ENCODE results near the gene SOCS3. TPM values are rescaled to one million over a fixed set of nuclear protein-coding genes. Genes with fewer than 3 reads are reported as not detected.
A peak's percentile ranks its signal among the peaks of the same experiment; 100 is the strongest.

The SOCS3 gene
- total and polyA plus RNA-seq, 2 experiments from 2014 or later: 33.3 to 59.0 TPM

DNA sequence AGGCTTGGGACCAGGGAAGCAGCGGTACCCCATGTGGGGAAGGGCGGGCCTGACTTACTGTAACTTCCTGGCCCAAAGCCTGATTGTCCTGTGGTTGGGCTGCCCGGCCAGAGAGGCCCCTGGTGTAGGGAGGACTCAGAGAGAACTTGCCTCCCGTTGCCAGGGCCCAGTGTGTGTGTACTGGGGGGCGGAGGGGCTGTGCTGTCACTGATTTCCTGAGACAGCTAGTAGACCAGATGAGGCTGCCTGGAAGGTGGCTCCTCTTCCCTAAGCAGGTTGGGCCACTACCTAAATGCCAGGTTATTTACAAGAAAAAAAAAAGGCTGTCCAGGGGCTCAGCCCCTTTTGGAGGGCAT, 16.7 kb downstream of the SOCS3 start:
- Histone ChIP-seq H3K27me3 (no peaks in the 10 kb centered on the region), H3K36me3 (no peaks in the 10 kb centered on the region), H3K9me3 (ENCODE audit: low read depth) (no peaks in the 10 kb centered on the region), H3K27ac (no peak overlapping the region), H3K4me1 (ENCODE audit: low read depth) (peaks cover 11% of the 10 kb centered on the region), H3K4me3 (no peak overlapping the region)
- TF ChIP-seq, protein P1, sequence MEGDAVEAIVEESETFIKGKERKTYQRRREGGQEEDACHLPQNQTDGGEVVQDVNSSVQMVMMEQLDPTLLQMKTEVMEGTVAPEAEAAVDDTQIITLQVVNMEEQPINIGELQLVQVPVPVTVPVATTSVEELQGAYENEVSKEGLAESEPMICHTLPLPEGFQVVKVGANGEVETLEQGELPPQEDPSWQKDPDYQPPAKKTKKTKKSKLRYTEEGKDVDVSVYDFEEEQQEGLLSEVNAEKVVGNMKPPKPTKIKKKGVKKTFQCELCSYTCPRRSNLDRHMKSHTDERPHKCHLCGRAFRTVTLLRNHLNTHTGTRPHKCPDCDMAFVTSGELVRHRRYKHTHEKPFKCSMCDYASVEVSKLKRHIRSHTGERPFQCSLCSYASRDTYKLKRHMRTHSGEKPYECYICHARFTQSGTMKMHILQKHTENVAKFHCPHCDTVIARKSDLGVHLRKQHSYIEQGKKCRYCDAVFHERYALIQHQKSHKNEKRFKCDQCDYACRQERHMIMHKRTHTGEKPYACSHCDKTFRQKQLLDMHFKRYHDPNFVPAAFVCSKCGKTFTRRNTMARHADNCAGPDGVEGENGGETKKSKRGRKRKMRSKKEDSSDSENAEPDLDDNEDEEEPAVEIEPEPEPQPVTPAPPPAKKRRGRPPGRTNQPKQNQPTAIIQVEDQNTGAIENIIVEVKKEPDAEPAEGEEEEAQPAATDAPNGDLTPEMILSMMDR (IDR thresholded peaks at IDR 0.05; ENCODE audit: low read depth, low read length): no peak
- DNase-seq (ENCODE audit: low read depth in 1 of 2, low spot score in 1 of 2): peak in 1 of 2 donors; percentile 93

DNA sequence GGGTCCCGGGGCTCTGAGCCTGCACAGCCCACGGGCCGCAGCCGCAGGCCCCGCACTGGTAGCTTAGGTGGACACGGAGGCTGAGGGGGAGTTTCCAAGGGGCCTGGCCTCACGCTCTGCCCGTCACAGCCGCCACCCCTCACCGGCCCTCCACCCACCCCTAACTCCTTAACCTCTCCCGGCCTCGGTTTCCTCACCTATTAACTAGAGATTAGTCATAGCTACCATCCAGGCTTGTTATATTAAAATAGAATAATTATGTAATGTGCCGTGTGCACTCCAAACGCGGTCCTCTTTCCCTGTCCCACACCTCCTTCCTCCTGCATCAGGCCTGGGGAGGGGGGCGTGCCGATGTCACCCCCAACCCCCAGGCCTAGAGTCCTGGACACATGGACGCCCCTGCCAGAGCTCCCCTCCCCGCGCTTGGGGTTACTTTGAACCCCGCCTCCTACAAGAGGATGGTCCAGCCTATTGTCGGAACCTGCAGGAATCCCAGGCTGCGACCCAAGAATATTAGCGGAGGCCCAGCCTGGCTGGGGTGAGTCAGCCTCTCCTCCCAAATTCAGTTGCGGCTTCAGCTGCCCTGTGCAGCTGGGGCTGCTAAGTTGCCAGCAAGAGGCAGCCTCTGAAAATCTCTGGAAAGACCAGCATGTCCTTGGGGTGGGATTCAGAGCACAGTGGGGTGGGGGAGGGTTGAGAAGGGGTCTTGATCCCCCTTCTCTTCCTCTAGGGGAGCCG, 17.3 kb downstream of the SOCS3 start:
- H3K27me3 ChIP-seq: no peaks in the 10 kb centered on the region
- peaks cover 11% of the 10 kb centered on the region for H3K4me1 ChIP-seq (ENCODE audit: low read depth)

DNA sequence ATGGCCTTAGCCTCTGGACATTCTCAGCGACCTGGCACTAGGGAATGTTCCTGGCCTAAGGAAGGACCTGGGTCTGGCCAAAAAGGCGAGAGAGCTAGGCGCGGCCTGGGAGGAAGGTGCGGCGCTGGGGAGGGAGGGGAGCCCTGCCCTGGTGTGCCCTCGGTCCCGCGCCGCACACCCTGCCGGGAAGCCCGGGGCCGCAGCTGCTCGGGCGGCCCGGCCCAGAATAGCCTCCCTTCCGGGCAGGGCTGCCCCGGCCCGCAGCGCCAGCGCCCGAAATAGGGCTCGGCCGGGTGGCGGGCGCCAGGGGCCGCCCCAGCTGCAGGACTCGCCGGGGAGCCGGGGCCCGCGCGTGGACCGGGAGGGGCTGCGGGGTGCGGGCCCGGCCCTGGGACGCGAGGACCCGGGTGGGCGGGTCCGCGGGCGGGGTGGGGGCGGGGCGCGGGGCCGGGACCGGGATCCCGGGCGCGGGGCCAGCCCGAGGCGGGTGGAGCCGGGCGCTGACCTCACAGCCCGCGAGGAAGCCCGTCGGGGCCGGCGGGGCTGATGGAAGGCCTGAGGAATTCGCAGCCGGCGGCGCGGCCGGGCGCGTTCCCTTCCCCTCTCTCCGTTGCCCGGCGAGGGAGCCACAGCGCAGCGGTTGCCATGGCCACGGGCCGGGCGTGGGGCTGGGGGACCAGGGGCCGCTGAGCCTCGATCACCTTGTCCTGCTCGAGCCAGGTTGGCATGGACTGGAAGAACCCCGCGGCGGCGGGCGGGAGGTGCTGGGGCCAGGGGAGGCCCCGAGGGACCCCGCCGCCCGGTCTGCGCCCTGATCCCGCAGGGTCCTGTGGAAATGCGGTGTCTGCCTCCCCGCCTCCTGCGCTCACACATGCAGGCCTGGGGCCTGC, 18.1 kb downstream of the SOCS3 start:
- DNase-seq (ENCODE audit: low read depth in 1 of 2, low spot score in 1 of 2): peak; percentile 78 to 89
- Histone ChIP-seq H3K27ac (no peak overlapping the region), H3K4me3 (peak overlapping the region; percentile 6), H3K36me3 (no peaks in the 10 kb centered on the region), H3K27me3 (no peaks in the 10 kb centered on the region), H3K9me3 (ENCODE audit: low read depth) (no peaks in the 10 kb centered on the region), H3K4me1 (ENCODE audit: low read depth) (peaks cover 11% of the 10 kb centered on the region)
- TF ChIP-seq, protein P1 (IDR thresholded peaks at IDR 0.05; ENCODE audit: low read depth, low read length): no peak

More for the DNA sequence above, 17.3 kb downstream of the SOCS3 start:
- peak in 1 of 2 donors; percentile 92 for DNase-seq (ENCODE audit: low read depth in 1 of 2, low spot score in 1 of 2)
- H3K27ac ChIP-seq: no peak overlapping the region
- no peaks in the 10 kb centered on the region for H3K9me3 ChIP-seq (ENCODE audit: low read depth)
- H3K4me3 ChIP-seq: no peak overlapping the region
- H3K36me3 ChIP-seq: no peaks in the 10 kb centered on the region
- TF ChIP-seq, protein P1 (IDR thresholded peaks at IDR 0.05; ENCODE audit: low read depth, low read length): no peak

DNA sequence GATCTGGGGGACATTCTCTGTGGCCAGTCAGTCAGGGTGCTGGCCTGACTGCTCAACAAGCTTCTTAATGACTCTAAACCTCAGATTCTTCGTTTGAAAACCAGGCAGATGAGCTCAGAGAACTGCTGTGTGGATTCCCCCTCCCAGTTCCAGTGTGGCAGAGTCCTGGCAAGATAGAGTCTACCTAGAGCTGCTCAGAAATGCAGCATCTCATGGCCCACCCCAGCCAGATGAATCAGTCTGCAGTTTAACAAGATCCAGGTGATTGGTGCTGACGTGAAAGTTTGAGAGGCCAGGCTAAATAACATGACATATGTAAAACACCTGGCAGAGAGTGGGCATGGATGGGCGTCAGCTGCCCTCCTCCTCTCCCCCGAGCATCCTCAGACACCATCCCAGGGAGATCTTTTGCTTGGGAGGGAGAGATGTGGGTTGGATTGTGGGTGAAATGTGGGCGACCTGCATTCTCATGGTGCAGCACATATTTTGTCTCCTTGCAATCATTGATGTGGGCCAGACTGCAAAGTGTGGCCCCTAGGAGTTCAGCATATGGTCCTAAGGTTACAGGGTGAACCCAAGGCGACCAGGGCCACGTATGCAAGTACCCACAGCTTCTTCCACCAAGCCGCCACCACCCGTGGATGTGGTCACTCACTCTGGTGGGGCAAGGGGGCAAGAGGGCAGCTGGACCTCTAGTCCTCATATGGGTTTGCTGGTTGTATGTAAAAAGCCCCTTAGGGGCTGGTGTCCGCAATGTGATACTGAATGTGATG, 19.5 kb downstream of the SOCS3 start:
- TF ChIP-seq, protein P1 (IDR thresholded peaks at IDR 0.05; ENCODE audit: low read depth, low read length): no peak
- Histone ChIP-seq H3K9me3 (ENCODE audit: low read depth) (no peaks in the 10 kb centered on the region), H3K4me3 (no peak overlapping the region), H3K4me1 (ENCODE audit: low read depth) (peaks cover 11% of the 10 kb centered on the region), H3K27ac (no peak overlapping the region), H3K36me3 (no peaks in the 10 kb centered on the region), H3K27me3 (no peaks in the 10 kb centered on the region)
- DNase-seq (ENCODE audit: low read depth in 1 of 2, low spot score in 1 of 2): no peak

DNA sequence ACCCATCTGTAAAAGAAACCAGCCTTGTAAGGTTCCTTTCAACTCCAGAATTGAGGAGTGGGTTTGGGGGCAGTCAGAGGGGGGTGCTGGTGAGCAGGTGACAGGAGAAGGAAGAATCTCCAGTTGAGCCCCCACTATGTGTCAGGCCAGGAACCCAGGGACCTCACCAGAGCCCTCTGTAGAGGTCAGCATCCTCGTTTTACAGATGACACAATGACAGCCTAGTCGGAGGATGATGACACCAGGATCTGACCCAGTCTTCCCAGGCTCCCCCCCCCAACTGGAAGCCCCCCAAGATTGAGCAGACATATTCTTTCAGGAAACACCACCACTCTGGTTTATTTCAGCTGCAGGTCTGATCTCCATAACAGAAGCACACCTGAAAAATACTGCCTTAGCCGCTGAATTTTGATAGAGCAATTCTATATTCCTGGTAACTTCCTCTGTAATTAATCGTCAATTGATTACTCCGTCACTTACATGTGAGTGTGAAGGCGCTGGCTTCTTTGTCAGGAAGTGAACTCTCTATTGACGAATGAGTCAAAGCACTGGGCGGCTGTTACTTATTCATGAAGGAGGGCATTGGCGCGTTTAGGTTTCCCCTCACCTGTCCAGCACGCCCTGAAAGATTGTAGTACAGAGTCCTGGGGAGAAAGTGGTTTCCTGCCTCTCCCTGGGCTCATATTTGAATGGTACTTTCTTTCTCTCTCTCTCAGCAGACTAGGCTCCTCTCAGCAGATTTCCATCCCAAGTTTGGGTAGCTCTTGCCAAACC, 21.2 kb downstream of the SOCS3 start:
- TF ChIP-seq, protein P1 (IDR thresholded peaks at IDR 0.05; ENCODE audit: low read depth, low read length): no peak
- DNase-seq (ENCODE audit: low read depth in 1 of 2, low spot score in 1 of 2): no peak
- Histone ChIP-seq H3K27me3 (no peaks in the 10 kb centered on the region), H3K9me3 (ENCODE audit: low read depth) (no peaks in the 10 kb centered on the region), H3K4me1 (ENCODE audit: low read depth) (peaks cover 11% of the 10 kb centered on the region), H3K4me3 (no peak overlapping the region), H3K27ac (no peak overlapping the region), H3K36me3 (no peaks in the 10 kb centered on the region)
